ENCODE results near the gene GABRR1.

GABRR1 gene

GRCh38 chr6:89221971-89222711 lies 5.0 kb upstream of the GABRR1 start:
- no peak for DNase-seq
- in situ Hi-C loops (cut with MboI; ENCODE audit: low pct_unique_long_range_greater_than_20kb, low sequenced_read_pairs): no loop called here

- DNase-seq: no peak
- in situ Hi-C loops (cut with MboI; ENCODE audit: low pct_unique_long_range_greater_than_20kb, low sequenced_read_pairs): no loop called here
Measured at GRCh38 chr6:89221129-89221528, 4.0 kb upstream of the GABRR1 start.

GRCh38 chr6:89216411-89216810 lies 747 bp downstream of the GABRR1 start:
- in situ Hi-C loops (cut with MboI; ENCODE audit: low pct_unique_long_range_greater_than_20kb, low sequenced_read_pairs): no loop called here
- no peak for DNase-seq

GRCh38 chr6:89215391-89215790 lies 1.8 kb downstream of the GABRR1 start:
- no peak for DNase-seq
- in situ Hi-C loops (cut with MboI; ENCODE audit: low pct_unique_long_range_greater_than_20kb, low sequenced_read_pairs): no loop called here

- no peak for DNase-seq
- in situ Hi-C loops (cut with MboI; ENCODE audit: low pct_unique_long_range_greater_than_20kb, low sequenced_read_pairs): no loop called here
Measured at GRCh38 chr6:89214197-89214596, 3.0 kb downstream of the GABRR1 start.

GRCh38 chr6:89212472-89212871 lies 4.7 kb downstream of the GABRR1 start:
- DNase-seq: no peak
- in situ Hi-C loops (cut with MboI; ENCODE audit: low pct_unique_long_range_greater_than_20kb, low sequenced_read_pairs): no loop called here

GRCh38 chr6:89209457-89209856 lies 7.7 kb downstream of the GABRR1 start:
- in situ Hi-C loops (cut with MboI; ENCODE audit: low pct_unique_long_range_greater_than_20kb, low sequenced_read_pairs): no loop called here
- DNase-seq: no peak

GRCh38 chr6:89208551-89208950 lies 8.6 kb downstream of the GABRR1 start:
- in situ Hi-C loops (cut with MboI; ENCODE audit: low pct_unique_long_range_greater_than_20kb, low sequenced_read_pairs): no loop called here

GRCh38 chr6:89205819-89206218 lies 11.3 kb downstream of the GABRR1 start:
- in situ Hi-C loops (cut with MboI; ENCODE audit: low pct_unique_long_range_greater_than_20kb, low sequenced_read_pairs): no loop called here
- DNase-seq: no peak

More at GRCh38 chr6:89208551-89208950, 8.6 kb downstream of the GABRR1 start:
- no peak for DNase-seq

GRCh38 chr6:89204096-89204495 lies 13.1 kb downstream of the GABRR1 start:
- no peak for DNase-seq
- in situ Hi-C loops (cut with MboI; ENCODE audit: low pct_unique_long_range_greater_than_20kb, low sequenced_read_pairs): no loop called here

- no peak for DNase-seq
- in situ Hi-C loops (cut with MboI; ENCODE audit: low pct_unique_long_range_greater_than_20kb, low sequenced_read_pairs): no loop called here
Measured at GRCh38 chr6:89200706-89201215, 16.4 kb downstream of the GABRR1 start.

GRCh38 chr6:89199579-89199978 lies 17.6 kb downstream of the GABRR1 start:
- no peak for DNase-seq
- in situ Hi-C loops (cut with MboI; ENCODE audit: low pct_unique_long_range_greater_than_20kb, low sequenced_read_pairs): no loop called here

- in situ Hi-C loops (cut with MboI; ENCODE audit: low pct_unique_long_range_greater_than_20kb, low sequenced_read_pairs): no loop called here
- peak; percentile 12 for DNase-seq
Measured at GRCh38 chr6:89198235-89198634, 18.9 kb downstream of the GABRR1 start.

- DNase-seq: peak; percentile 1
- in situ Hi-C loops (cut with MboI; ENCODE audit: low pct_unique_long_range_greater_than_20kb, low sequenced_read_pairs): no loop called here
Measured at GRCh38 chr6:89197141-89197540, 20.0 kb downstream of the GABRR1 start.

- in situ Hi-C loops (cut with MboI; ENCODE audit: low pct_unique_long_range_greater_than_20kb, low sequenced_read_pairs): no loop called here
- no peak for DNase-seq
Measured at GRCh38 chr6:89194559-89194958, 22.6 kb downstream of the GABRR1 start.

- DNase-seq: no peak
Measured at GRCh38 chr6:89190741-89191140, 26.4 kb downstream of the GABRR1 start.

GRCh38 chr6:89187504-89187903 lies 29.7 kb downstream of the GABRR1 start:
- in situ Hi-C loops (cut with MboI; ENCODE audit: low pct_unique_long_range_greater_than_20kb, low sequenced_read_pairs): no loop called here
- DNase-seq: no peak

More at GRCh38 chr6:89190741-89191140, 26.4 kb downstream of the GABRR1 start:
- in situ Hi-C loops (cut with MboI; ENCODE audit: low pct_unique_long_range_greater_than_20kb, low sequenced_read_pairs): no loop called here

- DNase-seq: no peak
- in situ Hi-C loops (cut with MboI; ENCODE audit: low pct_unique_long_range_greater_than_20kb, low sequenced_read_pairs): no loop called here
Measured at GRCh38 chr6:89186762-89187161, 30.4 kb downstream of the GABRR1 start.

- in situ Hi-C loops (cut with MboI; ENCODE audit: low pct_unique_long_range_greater_than_20kb, low sequenced_read_pairs): no loop called here
- DNase-seq: no peak
Measured at GRCh38 chr6:89184344-89184743, 32.8 kb downstream of the GABRR1 start.

- no peak for DNase-seq
- in situ Hi-C loops (cut with MboI; ENCODE audit: low pct_unique_long_range_greater_than_20kb, low sequenced_read_pairs): no loop called here
Measured at GRCh38 chr6:89183294-89183693, 33.9 kb downstream of the GABRR1 start.

- no peak for DNase-seq
- in situ Hi-C loops (cut with MboI; ENCODE audit: low pct_unique_long_range_greater_than_20kb, low sequenced_read_pairs): no loop called here
Measured at GRCh38 chr6:89180971-89181370, 36.2 kb downstream of the GABRR1 start.

Measured in KBM-7 (cell line).